ENCODE data around the gene TMEM86A. TPM values are rescaled to one million over a fixed set of nuclear protein-coding genes. Genes with fewer than 3 reads are reported as not detected.

Gene TMEM86A
- total RNA-seq, 2 experiments from 2014 or later: 0.92 to 2.7 TPM

DNA sequence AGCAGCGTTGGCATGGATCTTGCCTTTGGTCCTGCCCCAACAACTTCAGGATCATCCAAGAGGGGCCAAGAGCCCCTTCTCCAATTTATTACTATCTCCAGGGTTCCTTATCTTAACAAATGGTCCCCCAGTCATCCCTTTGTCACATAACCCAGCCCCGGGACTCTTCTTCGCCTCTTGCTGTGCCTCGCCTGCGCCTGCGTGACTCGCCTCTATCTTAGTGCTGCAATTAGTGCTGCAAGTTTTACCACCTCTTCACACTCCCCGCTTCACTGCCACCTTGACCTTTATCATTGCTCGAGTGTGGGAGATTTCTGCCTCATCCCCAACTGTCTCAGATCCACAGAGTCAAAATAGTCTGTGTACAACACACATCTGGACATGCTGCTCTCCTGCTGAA is 31.4 kb downstream of the TMEM86A start:
- no TSS peak for BruUV-seq (replicated peaks)
- Histone ChIP-seq H3K9me2 (ENCODE audit: insufficient read depth, low read length) (no peaks in the 10 kb centered on the region), H3K36me3 (ENCODE audit: insufficient read depth, low read length) (no peaks in the 10 kb centered on the region), H3K9me3 (ENCODE audit: low read length) (no peaks in the 10 kb centered on the region), H4K20me1 (ENCODE audit: insufficient read depth, low read length) (no peaks in the 10 kb centered on the region), H3K4me1 (ENCODE audit: insufficient read depth, low read length, poor library complexity, severe bottlenecking) (peaks cover 13% of the 10 kb centered on the region), H3K4me3 (ENCODE audit: low read depth, low read length, poor library complexity, severe bottlenecking) (no peak overlapping the region), H3K4me2 (ENCODE audit: low read length) (no peak overlapping the region), H3K79me2 (ENCODE audit: insufficient read depth, low read depth, low read length) (no peaks in the 10 kb centered on the region), H2AFZ (ENCODE audit: low read length) (no peak overlapping the region), H3K27ac (ENCODE audit: low read depth, low read length, poor library complexity, severe bottlenecking) (no peak overlapping the region)
- ChIA-PET POLR2A (interaction anchor here (0.5 kb wide), 1 partner anchor 275 kb away, joined by 3 read pairs; no protein-coding TSS in a partner anchor), CTCF (ENCODE audit: unreplicated experiment) (no interaction called here)
- no peak for DNase-seq (ENCODE audit: low spot score)
- TF ChIP-seq EZH2phosphoT487 (IDR thresholded peaks at IDR 0.05; ENCODE audit: borderline replicate concordance, low read depth, low read length): no peak
- TF ChIP-seq, protein P1, sequence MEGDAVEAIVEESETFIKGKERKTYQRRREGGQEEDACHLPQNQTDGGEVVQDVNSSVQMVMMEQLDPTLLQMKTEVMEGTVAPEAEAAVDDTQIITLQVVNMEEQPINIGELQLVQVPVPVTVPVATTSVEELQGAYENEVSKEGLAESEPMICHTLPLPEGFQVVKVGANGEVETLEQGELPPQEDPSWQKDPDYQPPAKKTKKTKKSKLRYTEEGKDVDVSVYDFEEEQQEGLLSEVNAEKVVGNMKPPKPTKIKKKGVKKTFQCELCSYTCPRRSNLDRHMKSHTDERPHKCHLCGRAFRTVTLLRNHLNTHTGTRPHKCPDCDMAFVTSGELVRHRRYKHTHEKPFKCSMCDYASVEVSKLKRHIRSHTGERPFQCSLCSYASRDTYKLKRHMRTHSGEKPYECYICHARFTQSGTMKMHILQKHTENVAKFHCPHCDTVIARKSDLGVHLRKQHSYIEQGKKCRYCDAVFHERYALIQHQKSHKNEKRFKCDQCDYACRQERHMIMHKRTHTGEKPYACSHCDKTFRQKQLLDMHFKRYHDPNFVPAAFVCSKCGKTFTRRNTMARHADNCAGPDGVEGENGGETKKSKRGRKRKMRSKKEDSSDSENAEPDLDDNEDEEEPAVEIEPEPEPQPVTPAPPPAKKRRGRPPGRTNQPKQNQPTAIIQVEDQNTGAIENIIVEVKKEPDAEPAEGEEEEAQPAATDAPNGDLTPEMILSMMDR (conservative IDR thresholded peaks at IDR 0.05; ENCODE audit: low read length): no peak
- intact Hi-C loops (cut with micrococcal nuclease; ENCODE audit: unreplicated experiment): no loop called here

DNA sequence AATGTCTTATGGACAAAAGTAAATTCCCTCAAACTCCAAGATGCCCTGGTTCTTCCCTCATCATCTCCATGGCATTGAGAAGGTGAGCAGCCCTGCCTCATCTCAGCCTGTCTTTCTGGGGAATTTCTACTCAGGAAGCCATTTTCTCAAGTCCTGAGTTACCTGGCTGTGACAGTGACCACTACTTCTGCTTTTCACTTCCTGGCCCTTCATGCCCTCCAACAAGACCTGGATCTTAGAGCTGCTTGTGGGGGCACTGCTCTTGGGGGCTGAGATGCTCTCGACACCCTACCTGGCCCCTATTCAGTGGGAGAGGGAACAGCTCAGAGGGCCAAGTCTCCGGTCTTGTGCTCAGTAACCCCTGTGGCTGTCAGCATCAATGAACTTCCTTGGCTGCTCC is 32.9 kb downstream of the TMEM86A start:
- Histone ChIP-seq H3K4me3 (ENCODE audit: low read depth, low read length, poor library complexity, severe bottlenecking) (no peak overlapping the region), H4K20me1 (ENCODE audit: insufficient read depth, low read length) (no peaks in the 10 kb centered on the region), H2AFZ (ENCODE audit: low read length) (peak overlapping the region; percentile 71; the same call in 1 of the 2 replicates), H3K9me3 (ENCODE audit: low read length) (no peaks in the 10 kb centered on the region), H3K27ac (ENCODE audit: low read depth, low read length, poor library complexity, severe bottlenecking) (no peak overlapping the region), H3K9me2 (ENCODE audit: insufficient read depth, low read length) (no peaks in the 10 kb centered on the region), H3K4me2 (ENCODE audit: low read length) (peak overlapping the region; percentile 34; the same call in 1 of the 2 replicates), H3K36me3 (ENCODE audit: insufficient read depth, low read length) (no peaks in the 10 kb centered on the region), H3K79me2 (ENCODE audit: insufficient read depth, low read depth, low read length) (no peaks in the 10 kb centered on the region), H3K4me1 (ENCODE audit: insufficient read depth, low read length, poor library complexity, severe bottlenecking) (peaks cover 13% of the 10 kb centered on the region)
- ChIA-PET POLR2A (interaction anchor here (0.8 to 1.6 kb wide), 3 partner anchors 10 to 616 kb away, joined by 3 to 6 read pairs (median 3); no protein-coding TSS in a partner anchor), CTCF (ENCODE audit: unreplicated experiment) (interaction anchor here (0.6 to 1.5 kb wide), 7 partner anchors 10 to 191 kb away, joined by 3 to 6 read pairs (median 3); partner anchors contain the start of genes SPTY2D1 and TMEM86A)
- intact Hi-C loops (cut with micrococcal nuclease; ENCODE audit: unreplicated experiment): no loop called here
- TF ChIP-seq EZH2phosphoT487 (IDR thresholded peaks at IDR 0.05; ENCODE audit: borderline replicate concordance, low read depth, low read length): no peak
- TF ChIP-seq, protein P1 (conservative IDR thresholded peaks at IDR 0.05; ENCODE audit: low read length): no peak
- no TSS peak for BruUV-seq (replicated peaks)
- DNase-seq (ENCODE audit: low spot score): peak; percentile 27

Data from OCI-LY7 (cell line).